HG02973 (cell line): ENCODE data around the gene HSD17B13.

Source experiments
- ATAC-seq: cut with Tn5 transposase; IDR thresholded peaks from one replicate; pipeline ENCODE4 v1.9.1; 2021; ENCODE audit warnings: moderate library complexity; ENCODE audit not compliant: unreplicated experiment

HSD17B13 gene

DNA sequence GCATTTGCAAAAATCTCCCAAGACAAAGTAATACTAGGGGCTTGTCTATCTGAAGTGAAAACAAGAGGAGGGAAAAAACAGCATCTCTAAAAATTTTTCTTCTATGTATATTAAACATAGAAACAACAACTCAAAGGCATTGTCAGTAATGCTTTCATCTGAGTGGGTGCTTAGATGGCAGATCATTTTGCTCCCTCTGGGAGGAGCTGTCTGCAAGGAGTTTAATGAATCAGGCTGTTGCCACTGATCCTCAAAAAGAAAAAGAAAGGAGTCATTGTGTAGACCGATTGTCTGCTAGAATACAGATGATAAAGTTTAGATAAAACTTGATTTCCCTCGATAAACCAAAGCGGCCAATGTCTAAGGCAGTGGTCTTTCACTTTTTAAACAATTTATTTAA is 52.5 kb downstream of the HSD17B13 start:
- ATAC-seq, result no peak

DNA sequence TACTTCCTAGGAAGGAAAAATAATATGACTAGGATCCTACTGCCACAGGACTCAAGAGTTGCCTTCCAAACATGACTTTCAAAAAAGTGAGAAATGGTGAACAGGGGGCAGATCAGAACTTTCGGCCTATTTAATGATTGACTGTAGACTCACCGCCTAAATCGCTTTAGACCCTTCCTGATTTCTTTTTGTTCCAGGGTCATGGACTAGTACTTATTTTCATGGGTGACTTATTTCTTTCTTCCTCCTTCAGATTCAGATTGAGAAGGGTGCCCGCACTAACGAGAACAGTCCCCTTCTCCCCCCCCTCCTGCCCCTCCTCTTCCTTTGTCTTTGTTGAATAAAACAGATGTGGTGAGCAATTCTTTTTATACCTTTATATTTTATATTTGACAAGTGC is 54.3 kb downstream of the HSD17B13 start:
- ATAC-seq, result no peak

DNA sequence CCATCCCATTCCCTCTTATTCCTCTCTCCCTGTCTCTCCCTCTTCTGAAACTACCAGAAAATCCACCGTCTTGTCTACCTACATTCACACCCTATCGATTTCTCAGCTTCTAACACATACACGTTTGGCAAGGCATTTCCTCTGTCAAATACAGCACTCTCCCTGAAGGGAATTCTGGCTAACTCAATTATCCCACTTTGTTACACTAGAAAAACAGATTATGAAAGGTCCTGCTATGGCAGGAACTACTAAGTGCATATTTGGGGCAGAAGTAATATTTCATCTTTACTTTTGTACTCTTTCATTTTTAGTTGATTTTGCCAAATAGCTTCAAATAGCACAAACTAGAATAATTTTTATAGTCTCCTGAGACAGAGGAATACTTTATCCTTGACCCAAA is 55.7 kb downstream of the HSD17B13 start:
- ATAC-seq, result no peak

DNA sequence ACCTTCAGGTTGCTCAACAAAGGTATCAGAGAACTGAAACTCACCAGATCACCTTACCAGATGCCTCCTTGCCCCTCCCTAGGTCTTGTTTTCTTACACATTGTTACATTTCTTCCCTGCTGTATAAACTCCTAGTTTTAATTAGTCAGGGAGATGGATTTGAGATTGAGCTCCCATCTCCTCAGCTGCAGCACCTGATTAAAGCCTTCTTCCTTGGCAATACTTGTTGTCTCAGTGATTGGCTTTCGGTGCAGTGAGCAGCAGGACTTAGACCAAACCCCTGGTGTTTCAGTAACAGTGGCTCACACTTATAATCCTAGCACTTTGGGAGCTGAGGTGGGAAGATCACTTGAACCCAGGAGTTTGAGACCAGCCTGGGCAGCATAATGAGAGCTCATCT is 59.8 kb downstream of the HSD17B13 start:
- no peak for ATAC-seq

DNA sequence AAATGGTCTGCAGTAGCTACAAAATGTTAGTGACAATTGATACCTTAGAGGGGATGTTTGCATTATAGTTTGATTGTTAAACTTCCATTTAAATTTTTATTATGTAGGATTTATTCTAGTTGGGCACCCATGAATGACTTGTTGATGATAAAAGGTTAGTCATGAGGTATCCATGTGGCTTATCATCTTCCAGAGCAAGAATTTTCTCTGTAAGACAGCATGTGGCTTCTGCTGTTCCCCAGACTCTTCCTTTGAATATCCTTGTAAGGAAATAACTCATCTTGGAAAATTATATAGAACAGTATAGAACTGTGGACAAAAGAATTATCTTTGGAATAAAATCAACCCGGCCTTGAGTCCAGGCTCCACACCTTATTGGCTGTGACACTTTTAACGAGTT is 62.2 kb downstream of the HSD17B13 start:
- ATAC-seq, result no peak

DNA sequence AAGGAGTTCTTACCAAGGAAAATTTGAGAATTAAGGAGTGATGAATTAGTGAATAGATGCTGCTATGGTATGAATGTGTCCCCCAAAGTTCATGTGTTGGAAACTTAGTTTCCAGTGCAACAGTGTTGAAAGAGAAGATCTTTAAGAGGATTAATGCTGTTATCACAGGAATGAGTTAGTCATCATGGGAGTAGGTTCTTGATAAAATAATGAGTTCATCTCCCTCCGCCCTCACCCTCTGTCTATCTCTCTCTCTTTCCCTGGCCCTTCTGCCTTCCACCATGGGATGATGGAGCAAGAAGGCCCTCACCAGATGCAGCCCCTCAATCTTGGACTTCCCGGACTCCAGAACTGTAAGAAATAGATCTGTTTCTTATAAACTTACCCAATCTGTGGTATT is 64.0 kb downstream of the HSD17B13 start:
- ATAC-seq, result no peak

DNA sequence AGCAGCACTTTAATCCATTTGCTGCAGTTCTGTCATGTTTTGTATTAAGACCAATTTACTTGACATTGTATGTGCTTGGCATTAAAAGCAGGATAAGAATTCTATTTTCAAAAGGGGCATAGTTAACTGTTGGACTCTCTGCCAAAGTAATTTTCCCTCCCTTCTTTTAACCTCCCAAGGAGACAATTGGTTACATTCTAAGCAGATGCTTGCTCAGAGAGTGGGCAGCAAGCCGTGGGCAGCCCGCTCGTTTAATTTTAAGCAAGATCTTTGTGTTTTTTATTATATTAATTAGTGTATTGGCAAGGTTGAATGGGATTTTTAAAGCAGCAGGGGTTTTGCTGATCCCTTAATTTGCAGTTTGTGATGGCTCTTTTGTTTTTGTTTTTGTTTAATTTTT is 65.2 kb downstream of the HSD17B13 start:
- no peak for ATAC-seq

DNA sequence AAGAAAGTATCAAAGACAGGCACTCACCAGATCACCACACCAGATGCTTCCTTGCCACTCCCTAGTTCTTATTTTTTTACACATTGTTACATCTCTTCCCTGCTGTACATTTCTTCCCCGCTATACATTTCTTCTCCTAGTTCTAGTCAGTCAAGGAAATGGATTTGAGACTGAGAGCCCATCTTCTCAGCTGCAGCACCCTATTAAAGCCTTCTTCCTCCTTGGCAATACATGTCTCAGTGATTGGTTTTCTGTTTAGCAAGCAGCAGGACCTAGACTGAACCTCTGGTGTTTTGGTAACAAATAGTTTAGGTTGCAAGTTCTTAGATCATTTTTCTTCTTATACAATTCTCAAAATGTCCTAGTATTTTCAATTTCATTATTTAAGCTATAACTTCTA is 66.9 kb downstream of the HSD17B13 start:
- no peak for ATAC-seq
